GM19324 (cell line): ENCODE measurements around the gene C3orf20.

Source experiments
- ATAC-seq: cut with Tn5 transposase; IDR thresholded peaks from one replicate; pipeline ENCODE4 v1.9.1; 2021; ENCODE audit warnings: mild to moderate bottlenecking, moderate library complexity; ENCODE audit not compliant: unreplicated experiment, low FRiP score

C3orf20 gene

GRCh38 chr3:14674841-14675240, at the start of gene C3orf20:
Gene C3orf20 (plus strand): TSS chr3:14675141. CDS start chr3:14682714, 7,573 bp downstream.
- no peak for ATAC-seq

- no peak for ATAC-seq
These were observed 49.5 kb upstream of the C3orf20 start for GRCh38 chr3:14625443-14625842.

- ATAC-seq = no peak
These were observed 47.1 kb upstream of the C3orf20 start for GRCh38 chr3:14627815-14628214.

GRCh38 chr3:14628406-14628805, 46.5 kb upstream of the C3orf20 start:
- no peak for ATAC-seq

- ATAC-seq = no peak
These were observed 44.4 kb upstream of the C3orf20 start for GRCh38 chr3:14630404-14631100.

- ATAC-seq = no peak
These were observed 43.8 kb upstream of the C3orf20 start for GRCh38 chr3:14631101-14631497.

- no peak for ATAC-seq
These were observed 43.1 kb upstream of the C3orf20 start for GRCh38 chr3:14631687-14632441.

GRCh38 chr3:14632442-14632930, 42.5 kb upstream of the C3orf20 start:
- no peak for ATAC-seq

- ATAC-seq = no peak
These were observed 41.5 kb upstream of the C3orf20 start for GRCh38 chr3:14633417-14633816.

GRCh38 chr3:14633819-14634424, 41.0 kb upstream of the C3orf20 start:
- no peak for ATAC-seq

GRCh38 chr3:14634763-14635400, 40.1 kb upstream of the C3orf20 start:
- no peak for ATAC-seq

GRCh38 chr3:14636496-14637087, 38.3 kb upstream of the C3orf20 start:
- ATAC-seq = no peak

- no peak for ATAC-seq
These were observed 34.8 kb upstream of the C3orf20 start for GRCh38 chr3:14640157-14640562.

- no peak for ATAC-seq
These were observed 34.2 kb upstream of the C3orf20 start for GRCh38 chr3:14640734-14641133.

- ATAC-seq = no peak
These were observed 33.6 kb upstream of the C3orf20 start for GRCh38 chr3:14641346-14641745.

GRCh38 chr3:14645453-14645852, 29.5 kb upstream of the C3orf20 start:
- ATAC-seq = no peak

GRCh38 chr3:14646131-14646573, 28.8 kb upstream of the C3orf20 start:
- no peak for ATAC-seq

- no peak for ATAC-seq
These were observed 28.1 kb upstream of the C3orf20 start for GRCh38 chr3:14646589-14647413.
